Suppressor macrophage treated with lipopolysaccharide for 4 hours (primary cell): ENCODE results near the gene STARD3NL.

Experiments used
- DNase-seq: peaks from one replicate; pipeline ENCODE4 v3.0.0-alpha.2; 2020

Gene STARD3NL

DNA sequence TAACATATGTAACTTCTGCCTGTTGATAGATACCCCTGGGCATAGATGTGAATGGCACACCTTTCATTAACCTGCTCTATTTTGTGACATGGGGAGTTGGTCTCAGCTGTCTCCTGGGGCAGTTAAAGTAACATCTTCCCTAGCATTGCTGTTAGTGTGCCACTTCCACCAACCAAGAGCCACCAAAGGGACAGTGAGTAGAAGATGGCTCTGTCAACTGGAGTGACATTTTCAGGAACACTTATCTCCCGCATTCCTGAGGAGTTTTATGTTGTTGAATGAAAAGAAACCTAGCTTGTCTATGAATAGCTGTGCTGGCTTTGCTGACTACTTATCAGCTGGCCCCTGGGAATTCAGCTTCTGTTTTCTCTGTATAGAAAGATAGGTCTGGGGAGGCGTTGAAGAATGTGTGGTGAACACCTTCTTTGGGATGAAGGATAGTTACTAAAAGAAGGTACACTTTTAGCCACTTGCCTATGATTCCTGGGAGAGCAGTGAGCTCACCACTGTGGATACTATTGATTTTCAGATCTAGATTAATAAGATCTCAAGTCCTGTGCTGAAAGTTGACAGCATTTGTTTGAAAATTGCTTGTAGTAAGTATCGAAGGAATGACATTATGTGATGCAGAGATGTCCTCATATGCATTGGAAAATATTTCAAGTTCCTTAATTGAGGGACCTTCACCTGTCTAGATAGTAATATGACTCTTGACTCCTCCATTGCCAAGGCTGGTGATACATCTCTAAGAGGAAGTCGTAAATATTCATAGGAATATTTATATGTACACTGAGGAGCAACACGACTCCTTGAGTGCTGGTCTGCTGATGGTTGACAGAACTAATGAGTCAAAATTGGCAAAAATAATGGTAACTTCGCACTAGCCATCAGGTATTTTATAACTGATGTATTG is 7.6 kb downstream of the STARD3NL start:
- peak; percentile 43 for DNase-seq

DNA sequence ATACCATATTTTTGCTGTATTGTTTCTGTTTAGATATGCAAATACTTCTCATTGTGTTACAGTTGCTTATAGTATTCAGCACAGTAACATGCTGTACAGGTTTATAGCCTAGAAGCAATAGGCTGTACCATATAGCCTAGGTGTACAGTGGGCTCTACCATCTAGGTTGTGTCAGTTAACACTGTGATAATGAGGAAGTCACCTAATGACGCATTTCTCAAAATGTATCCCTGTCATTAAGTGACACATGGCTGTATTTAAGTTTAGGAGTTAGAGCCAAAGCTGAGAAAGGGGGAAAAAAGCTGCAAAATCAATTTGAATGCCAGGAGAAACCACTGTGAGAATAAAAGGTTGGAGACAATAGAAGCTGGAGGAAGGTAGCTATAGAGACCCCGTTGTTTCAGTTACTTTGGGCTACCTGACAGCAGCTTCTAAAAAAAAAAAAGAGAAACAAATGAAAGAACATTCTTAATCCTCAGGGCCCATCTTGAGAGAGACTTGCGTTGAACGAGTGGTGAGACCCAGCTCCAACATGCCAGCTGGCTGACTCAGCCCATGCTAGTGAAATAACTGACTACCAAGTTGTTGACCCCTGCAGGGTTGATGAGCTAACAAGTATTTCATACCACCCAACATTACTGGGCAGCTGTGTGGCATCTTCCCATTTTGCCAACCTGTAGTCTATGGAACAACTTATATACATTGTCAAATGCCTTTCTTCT is 8.7 kb downstream of the STARD3NL start:
- DNase-seq: no peak

DNA sequence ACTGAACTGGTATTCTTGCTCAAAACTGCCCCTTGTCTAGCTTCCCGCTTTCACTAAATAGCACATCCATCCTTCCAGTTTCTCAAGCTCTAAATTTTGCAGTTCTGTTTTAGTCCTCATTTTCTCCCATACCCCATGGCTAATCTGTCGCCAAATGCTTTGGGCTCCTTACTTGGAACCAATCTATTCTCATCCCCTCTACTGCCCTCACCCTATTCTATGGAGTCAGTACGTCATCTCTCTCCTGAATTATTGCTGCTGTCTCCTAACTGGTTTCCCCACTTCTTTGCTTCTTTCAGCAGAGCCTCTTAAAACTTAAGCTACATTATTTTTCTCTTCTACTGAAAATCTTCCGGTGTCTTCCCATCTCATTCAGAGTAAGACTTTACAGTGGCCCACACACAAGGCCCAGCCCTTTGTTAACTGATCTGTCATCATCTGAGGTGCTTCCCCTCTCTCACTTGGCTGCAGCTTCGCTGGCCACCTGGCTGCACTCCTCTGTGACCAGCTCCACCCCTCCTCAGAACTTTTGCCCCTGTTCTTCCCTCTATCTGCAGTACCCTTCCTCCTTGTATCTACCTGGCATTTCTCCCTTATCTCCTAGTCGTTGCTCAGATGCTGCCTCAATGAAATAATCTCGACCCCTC is 9.9 kb downstream of the STARD3NL start:
- no peak for DNase-seq

DNA sequence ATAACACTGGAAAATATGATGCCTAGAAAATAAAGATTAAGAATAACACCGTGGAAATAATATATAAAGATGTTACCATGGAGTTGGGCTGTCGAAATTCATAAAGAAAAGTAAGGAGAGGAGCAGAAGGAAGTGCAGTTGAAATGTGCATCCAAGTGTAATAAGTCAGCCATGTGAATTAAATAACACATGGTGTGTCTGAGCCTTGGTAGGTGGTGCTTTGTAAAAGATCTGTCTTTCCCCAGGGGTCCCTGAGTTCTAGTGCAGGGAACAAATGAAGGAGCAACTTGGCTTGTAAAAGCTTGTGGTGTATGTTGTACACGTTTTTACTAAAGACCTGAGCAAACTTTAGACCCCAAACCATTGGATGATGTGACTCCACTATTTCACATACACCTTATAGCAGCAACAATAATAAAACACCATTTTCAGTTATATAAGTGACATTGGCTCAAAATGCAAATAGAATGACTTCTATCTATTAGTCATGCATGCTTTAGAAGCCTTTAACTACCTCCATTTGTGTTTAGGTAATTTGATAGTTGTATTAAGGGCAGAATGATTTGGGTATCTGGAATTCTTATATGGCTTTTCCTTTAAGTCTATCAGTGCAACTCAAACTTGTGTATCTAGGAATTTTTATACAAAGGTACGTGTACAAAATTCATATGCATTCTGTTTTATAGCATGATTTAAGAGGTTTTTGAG is 11.3 kb downstream of the STARD3NL start:
- no peak for DNase-seq

DNA sequence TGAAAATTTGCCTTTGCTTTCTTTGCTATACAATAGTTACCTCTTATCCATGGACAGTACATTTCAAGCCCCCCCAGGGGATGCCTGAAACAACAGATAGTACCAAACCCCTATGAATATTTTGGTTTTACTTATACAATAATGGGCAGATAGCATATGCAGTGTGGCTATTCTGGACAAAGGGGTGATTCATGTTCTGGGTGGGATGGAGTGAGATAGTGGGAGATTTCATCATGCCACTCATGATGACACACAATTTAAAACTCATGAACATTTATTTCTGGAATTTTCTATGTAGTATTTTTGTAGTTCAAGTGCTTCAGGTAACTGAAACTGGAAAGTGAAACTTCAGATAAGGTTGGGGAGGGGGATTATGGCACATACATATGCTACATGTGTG is 12.0 kb downstream of the STARD3NL start:
- peak; percentile 40 for DNase-seq

DNA sequence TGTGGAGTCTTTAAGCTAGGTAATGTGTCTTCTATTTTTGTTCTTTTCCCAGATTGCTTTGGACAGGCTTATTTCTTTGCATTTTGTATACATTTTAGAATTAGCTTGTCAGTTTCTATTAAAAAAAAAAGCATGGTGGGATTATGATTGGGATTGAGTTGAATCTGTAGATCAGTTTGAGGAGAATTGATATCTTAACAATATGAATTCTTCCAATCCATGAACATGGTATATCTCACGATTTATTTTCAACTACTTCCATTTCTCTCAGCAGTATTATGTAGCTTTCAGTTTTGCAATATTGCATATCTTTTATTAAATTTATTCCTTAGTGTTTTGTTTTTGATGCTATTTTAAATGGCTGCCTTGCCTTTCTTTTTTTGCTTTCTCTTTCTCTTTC is 13.7 kb downstream of the STARD3NL start:
- no peak for DNase-seq

DNA sequence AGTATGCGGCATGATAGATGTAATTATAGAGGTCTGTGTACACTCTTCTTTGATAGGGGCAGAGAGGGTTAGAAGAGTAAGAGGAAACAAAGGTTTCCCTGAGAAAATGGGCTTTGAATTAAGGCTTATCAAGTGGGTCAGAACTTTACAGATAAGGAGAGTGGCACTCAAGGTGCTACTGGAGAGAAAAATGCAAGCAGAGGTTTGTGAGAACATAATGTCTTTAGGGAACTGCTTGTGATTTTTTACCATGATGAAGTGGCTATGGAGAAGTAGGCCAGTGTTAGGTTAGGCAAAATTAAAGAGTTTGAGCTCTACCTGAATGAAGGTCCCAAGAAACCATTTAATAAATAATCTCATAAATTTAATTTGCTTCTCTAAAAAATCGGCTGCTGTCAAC is 14.3 kb downstream of the STARD3NL start:
- DNase-seq: no peak

DNA sequence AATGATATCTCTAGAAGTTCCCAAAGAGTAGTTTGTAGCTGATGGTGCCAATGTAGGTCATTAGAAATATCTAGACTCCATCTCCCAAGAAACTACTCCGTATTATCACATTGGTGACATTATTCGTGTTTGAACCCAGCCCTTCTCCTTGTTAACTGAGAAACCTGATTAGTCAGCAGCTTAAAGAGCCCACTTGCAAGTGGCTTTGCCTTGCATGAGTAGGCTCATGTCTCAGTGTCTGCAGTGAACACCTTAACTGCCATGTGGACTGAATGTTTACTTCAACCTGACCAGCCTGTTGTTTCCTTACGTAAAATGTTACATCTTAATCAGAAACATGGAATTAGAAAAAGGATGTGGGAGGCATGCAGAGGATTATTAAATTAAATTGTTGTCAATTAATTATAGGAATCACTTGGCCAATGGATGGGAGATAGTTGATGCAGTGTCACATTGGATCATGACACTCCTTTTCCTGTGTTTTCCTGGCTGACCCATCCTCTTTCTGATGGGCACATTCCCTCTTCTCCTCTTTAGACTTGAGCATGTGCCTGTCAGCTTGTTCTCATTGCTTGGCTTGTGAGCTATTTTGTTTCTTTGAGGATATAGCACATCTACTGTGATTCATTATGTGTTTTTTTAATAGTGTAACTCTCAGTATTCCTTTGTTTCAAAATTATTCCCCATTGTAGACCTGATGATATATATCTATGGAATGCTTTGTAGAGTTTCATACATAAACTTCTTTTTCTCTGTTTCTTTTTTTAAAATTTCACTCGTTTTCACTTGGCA is 18.0 kb downstream of the STARD3NL start:
- no peak for DNase-seq

DNA sequence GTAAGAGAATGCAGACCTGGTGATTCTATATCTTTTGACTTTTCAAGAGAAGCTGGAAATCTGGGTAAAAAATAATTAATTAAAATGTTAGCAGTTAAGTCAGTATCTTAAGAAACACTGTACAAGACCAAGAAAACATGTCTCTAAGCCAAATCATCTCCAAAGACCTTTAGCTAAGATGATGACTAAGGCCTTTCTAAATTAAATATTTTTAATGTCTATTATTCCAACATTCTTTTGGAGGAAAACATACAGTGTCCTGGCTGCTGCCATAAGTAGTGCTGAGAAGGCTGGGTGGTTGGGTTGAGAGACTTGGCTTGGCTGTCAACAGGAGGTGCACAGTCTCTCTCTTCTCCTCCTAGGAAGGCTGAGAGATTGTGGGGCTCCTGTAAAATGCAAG is 20.3 kb downstream of the STARD3NL start:
- no peak for DNase-seq

DNA sequence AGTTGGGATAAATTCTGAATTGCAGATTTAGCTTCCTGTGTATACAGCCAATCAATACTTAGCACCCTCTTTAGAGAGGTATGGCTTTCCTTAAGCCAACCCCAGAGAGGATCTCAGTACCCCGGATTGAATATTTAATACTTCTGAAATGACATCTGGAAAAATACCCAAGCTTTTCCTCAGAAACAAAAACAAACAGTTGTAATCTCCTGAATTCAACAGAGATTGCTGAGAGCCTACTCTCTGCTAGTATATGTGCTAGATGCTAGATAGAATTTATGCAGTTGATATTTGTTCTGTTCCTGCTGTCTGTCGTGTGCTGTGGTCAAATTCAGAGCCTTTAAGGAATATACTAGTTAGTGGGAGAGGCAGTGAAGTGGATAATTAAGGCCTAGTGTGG is 21.1 kb downstream of the STARD3NL start:
- DNase-seq: no peak

DNA sequence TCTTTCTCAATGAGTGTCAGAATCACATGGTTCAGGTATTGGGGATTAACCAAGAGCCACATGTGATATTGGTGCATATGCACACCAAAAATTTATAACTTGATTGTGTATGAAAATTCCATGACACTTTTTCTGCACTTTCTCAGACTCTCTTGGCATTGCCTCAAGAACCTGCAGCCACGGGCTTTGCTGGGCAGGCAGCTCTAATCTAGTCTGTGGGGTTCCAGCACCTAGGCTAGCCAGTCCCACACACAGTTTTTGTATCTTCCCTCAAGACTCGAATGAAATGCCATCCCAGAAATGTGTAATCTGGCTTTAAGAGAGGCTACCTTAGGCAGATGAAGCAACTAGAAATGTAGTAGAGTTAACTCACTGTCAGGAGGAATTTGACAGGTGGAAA is 21.7 kb downstream of the STARD3NL start:
- DNase-seq: no peak

DNA sequence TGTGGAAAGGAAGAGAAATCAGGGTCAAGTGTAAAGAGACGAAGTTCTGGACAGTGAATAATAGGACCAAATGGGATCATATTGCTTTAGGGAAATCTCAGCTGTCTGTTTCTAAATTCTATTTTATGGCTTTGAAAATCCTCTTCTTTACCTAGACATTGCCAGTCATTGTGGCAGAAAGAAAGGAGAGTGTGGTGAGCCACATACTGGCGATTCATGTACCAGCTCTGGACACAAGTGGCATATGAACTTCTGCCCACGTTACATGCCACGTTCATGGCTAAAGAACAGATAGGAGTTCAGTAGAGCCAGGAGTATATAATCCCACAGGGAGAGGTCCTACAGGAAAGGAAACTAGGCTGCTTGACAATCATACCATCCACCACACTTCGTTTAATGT is 28.0 kb downstream of the STARD3NL start:
- no peak for DNase-seq

DNA sequence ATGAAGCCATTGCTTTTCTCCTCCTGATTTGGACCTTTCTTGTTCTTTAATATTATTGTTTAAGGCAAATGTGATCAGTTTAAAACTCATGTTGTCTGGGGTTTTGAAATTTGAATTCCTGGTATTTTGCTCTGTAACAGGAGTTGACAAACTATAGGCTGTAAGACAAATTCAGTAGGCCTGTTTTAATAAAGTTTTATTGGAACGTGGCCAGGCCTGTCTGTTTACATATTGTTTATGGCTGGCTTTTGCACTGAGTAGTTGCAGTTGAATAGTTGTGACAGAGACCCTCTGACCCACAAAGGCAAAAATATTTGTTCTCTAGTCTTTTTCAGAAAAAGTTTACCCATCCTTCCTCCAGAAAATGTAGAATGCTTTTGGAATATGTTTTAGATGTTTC is 29.8 kb downstream of the STARD3NL start:
- DNase-seq: no peak

DNA sequence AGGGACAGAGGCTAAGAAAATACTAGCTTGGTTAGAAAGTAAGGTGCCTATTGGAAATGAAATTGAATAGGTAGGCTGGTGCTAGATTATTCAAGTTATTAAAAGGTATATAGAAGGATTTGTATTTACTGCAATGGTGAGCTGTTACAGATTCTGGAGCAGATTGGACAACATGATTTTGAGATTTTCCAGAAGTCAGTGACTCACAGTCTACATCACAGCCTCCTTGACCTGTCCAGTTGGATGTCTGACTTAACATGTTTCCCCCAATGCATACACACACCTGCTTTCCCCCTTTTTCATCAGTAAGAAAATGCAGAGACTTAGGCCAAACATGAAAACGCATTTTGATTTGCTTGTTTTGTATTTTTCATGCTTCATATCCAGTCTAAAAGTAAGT is 33.4 kb downstream of the STARD3NL start:
- no peak for DNase-seq

DNA sequence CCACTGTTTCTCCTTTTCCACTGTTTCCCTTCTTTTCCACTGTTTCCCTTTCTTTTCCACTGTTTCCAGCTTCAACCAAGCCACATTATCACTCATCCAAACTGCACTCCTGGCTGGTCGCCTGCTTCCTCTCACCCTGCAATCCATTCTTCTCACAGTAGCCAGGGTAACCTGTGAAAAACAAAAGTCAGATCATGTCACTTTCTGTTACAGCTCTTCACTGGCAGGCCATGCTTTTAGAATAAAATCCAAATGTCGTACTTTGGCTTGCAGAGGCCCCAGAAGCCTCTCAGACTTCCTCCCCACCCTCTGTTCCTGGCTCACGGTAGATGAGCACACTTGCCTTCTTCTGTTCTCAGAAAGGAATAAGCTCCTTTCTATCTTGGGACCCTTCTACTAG is 33.9 kb downstream of the STARD3NL start:
- DNase-seq: no peak

DNA sequence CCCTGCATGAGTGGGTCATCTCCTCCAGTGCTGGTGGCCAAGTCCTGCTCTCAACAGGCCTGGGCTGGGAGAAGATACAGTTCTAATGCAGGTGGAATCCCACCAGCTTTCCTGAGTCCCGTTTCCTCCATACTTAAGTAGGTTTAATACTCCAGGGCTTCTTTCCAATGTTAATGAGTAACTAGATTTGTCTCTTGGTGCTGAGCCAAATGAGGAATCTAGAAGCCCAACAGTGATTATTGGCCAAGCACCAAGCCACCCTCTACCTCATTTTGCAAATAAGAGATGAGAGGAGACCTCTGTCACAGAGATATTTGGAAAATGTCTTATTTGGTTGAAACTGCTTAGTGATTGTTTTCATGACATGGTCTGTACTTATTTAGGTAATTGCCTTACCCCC is 37.1 kb downstream of the STARD3NL start:
- DNase-seq: no peak

DNA sequence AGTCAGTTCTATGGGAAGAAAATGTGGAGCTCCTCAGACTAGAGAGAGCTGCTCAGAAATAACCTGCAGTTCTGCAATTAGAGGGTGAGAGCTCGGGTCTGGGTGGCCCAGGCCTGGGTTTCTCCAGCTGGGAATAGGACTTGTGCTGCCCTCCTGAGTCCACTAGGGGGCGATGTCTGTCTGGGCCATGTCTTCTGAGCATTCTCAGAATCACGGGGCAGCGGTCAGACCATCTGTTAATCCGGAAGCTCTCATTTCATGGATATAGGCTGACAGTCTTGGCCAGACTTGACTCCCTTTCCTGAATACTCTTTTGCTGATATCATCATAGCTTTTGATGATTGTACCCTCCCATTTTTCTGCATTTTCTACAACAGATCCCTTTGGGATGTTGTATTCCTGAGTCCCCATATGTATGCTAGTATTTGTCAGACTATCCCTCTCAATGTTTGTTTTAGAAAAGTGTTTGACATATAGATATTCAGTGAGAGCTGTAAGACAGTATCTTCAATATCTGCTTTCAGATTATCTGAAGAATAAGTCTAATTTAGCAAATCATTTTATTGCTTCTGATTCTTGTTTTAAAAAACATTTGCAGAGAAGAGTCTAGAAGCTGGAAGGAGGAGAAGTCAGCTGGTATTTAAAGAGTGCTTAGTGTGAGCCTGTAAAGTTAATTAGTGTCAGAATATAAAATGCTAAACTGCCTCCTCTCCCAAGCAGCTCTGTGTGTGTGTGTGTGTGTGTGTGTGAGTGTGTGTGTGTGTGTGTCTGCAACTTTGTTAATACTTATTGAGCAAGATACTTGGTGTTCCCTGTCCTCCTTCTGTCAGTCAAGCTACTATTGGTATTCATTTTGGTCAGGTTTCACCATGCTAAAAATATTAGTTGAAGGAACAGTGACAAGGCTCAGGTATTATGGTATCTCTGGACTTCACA is 38.0 kb downstream of the STARD3NL start:
- peak; percentile 93 for DNase-seq

DNA sequence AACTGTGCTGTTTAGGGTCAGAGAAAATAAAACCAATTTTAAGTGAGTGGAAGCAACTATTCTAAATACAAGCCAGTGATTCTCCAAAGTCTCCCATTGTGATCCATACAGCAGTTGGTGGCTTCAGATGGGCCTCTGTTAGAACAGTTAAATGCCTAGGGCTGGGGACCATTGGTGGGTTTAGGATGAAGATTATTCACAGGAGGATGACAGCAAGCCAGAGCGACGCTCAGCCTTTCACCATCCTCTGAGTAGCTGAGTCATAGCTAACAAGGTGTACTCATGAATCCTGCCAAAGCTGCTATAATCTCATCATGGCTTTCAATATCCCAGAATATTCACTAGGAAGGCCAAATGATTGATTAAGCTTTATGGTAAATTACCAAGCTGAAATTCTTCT is 39.6 kb downstream of the STARD3NL start:
- no peak for DNase-seq

DNA sequence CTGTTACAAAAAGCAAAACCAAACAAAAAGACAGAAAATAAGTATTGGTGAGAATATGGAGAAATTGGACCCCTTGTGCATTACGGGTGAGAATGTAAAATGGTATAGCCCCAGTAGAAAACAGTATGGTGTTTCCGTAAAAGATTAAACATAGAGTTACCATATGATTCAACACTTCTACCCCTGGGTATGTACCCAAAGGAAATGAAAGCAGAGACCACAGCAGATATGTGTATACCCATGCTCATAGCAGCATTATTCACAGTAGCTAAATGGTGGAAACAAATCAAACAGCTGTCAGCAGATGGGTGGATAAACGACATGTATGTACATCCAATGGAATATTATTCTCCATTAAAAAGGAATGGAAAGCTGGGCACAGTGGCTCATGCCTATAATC is 42.4 kb downstream of the STARD3NL start:
- no peak for DNase-seq

DNA sequence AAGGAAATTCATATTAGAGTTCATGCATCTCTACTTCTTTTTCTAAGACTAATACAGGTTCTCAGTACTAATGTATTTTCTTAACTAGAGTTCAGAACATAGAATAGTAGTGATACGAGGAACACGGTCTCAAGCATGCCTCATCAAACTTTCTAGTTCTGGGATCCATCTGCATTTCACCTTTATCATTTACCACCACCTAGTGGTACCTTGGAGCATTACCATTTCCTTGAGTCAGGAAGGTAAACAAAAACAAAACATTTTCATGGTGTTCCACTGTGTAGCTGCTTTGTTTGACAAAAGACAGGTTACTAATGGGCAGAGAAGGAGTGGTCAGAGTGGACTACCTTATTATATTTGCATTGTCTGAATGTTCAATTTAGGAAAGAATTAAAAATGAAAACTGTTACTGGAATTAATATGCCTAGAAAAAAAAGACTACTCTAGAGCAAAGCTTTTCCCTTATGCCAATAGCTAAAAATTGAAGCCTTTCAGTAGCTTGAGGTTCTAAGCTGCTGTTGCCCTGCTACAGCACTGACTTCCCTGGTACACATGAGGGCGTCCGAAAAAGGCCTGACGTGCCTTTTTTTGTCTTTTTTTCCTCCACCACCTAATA is 44.5 kb downstream of the STARD3NL start:
- peak; percentile 53 for DNase-seq

DNA sequence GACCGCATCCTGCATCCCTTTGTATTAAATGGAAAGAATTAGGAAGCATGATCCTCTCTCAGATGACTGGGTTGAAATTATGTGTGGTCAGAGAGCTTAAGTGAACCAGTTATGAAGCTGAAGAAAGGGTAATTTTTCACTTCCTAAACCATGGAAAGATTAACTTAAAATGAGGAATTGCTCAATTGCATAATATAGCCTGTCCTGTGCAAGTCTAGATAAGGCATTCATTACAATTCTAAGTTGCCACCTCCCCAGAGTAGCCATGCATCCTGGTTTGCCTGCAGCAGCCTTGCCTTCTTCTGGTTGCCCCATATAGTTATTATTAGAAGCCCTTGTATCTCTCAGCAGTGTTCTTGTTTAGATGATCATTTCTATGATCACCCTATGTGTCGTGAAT is 45.3 kb downstream of the STARD3NL start:
- peak; percentile 56 for DNase-seq
